Suprapubic skin (tissue), 4 donors: Measurements from ENCODE around the gene CAPZB. TPM values are rescaled to one million over a fixed set of nuclear protein-coding genes. Genes with fewer than 3 reads are reported as not detected.

Source experiments
- DNase-seq, 2 donors: peaks; one replicate each; pipeline ENCODE4 v3.0.0-alpha.2; 2019; ENCODE audit warnings: low spot score in 2 of 2
- H3K27ac ChIP-seq: fragments of 200-600 bp; sonication (generic); one replicate; pipeline ENCODE4 v1.5.1; 2019
- H3K27me3 ChIP-seq: fragments of 200-600 bp; sonication (generic); one replicate; pipeline ENCODE4 v1.5.1; 2019
- H3K36me3 ChIP-seq: fragments of 200-600 bp; sonication (generic); one replicate; pipeline ENCODE4 v1.5.1; 2019
- H3K4me1 ChIP-seq: fragments of 200-600 bp; sonication (generic); one replicate; pipeline ENCODE4 v1.5.1; 2019
- H3K4me3 ChIP-seq: fragments of 200-600 bp; sonication (generic); one replicate; pipeline ENCODE4 v1.5.1; 2019; ENCODE audit warnings: mild to moderate bottlenecking
- H3K9me3 ChIP-seq: fragments of 200-600 bp; sonication (generic); one replicate; pipeline ENCODE4 v1.5.1; 2019
- CTCF ChIP-seq, 2 donors: fragments of 200-600 bp in 1 of 2; fragments of 450-650 bp in 1 of 2; sonication (generic) in 1 of 2; IDR thresholded peaks; one replicate each; pipeline ENCODE4 v1.5.1; 2016 to 2019; ENCODE audit warnings: antibody characterized with exemption in 2 of 2, mild to moderate bottlenecking in 1 of 2, moderate library complexity in 1 of 2
- EP300 ChIP-seq: sonication (generic); formaldehyde crosslinking; IDR thresholded peaks from one replicate; pipeline ENCODE4 v1.6.1; 2017; ENCODE audit warnings: antibody characterized with exemption
- POLR2A ChIP-seq, 2 donors: fragments of 450-650 bp; IDR thresholded peaks; one replicate each; pipeline ENCODE4 v1.6.1; 2017; ENCODE audit warnings: antibody characterized with exemption in 2 of 2, mild to moderate bottlenecking in 2 of 2, moderate library complexity in 2 of 2
- POLR2AphosphoS5 ChIP-seq, 3 donors: sonication (generic); formaldehyde crosslinking; IDR thresholded peaks; one replicate each; pipeline ENCODE4 v1.6.1; 2017; ENCODE audit warnings: antibody characterized with exemption in 3 of 3
- WGBS: methylation state at CpG from one replicate; pipeline ENCODE4 v1.1.5; 2018; 5-methylcytosine and 5-hydroxymethylcytosine counted together
- total RNA-seq, 4 donors: library from RNA; depleted of rRNA; stranded (reverse); fragments of >200 nt; gene quantifications; one replicate each; pipeline ENCODE4 v1.1.0, GENCODE V29; 2016

The CAPZB gene
- total RNA-seq, 4 donors from 2014 or later = 101 to 130 (median 126) TPM

DNA sequence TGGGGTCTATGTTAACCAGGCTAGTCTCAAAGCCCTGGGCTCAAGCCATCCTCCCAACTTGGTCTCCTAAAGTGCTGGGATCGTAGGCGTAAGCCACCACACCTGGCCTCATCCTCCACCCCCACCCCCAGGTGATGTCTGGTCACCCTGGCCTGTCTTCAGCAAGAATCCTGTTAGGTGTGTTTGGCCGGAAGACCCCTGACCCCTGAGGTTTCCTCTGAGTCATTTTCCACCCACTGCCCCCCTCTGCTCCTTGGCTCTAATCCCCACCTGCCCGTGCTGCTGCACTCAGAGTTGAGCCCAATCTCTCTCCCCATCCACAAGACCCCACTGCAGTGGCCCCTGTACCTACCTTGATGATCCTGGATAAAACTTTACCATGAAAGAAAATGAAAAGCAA lies 148.1 kb downstream of the CAPZB start:
- 86% methylated on average over 4 of the region's 4 CpGs for WGBS
- H3K4me1 ChIP-seq = peaks cover 16% of the 10 kb centered on the region
- peaks cover 29% of the 10 kb centered on the region for H3K36me3 ChIP-seq
- TF ChIP-seq CTCF (IDR thresholded peaks at IDR 0.05) (no peak), EP300 (no peak), POLR2A (IDR thresholded peaks at IDR 0.05) (no peak), POLR2AphosphoS5 (IDR thresholded peaks at IDR 0.05) (no peak)
- H3K4me3 ChIP-seq = no peak overlapping the region
- H3K27me3 ChIP-seq = no peaks in the 10 kb centered on the region
- no peak overlapping the region for H3K27ac ChIP-seq
- DNase-seq = no peak
- H3K9me3 ChIP-seq = no peaks in the 10 kb centered on the region

DNA sequence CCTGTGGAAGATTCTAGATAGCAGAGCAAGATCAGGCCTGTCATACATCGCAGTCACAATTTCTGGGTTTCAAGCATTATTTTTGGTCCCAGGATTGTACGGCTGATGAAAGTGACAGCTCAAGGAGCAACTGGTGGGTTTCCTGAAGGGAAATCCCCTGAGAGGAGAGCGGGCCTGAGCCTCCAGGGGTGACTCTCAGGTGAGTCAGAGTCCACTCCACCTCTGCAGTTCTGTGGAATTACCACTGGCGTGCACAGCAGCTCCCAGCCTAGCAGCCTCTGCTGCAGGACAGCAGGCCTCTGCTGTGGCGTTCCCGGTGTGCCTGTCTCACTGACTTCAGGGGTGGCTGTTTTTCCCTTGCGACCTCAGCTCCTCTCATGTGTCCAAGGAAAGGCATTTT lies 148.8 kb downstream of the CAPZB start:
- Histone ChIP-seq H3K9me3 (no peaks in the 10 kb centered on the region), H3K27me3 (no peaks in the 10 kb centered on the region), H3K36me3 (peaks cover 28% of the 10 kb centered on the region), H3K4me3 (no peak overlapping the region), H3K4me1 (peaks cover 9% of the 10 kb centered on the region), H3K27ac (no peak overlapping the region)
- DNase-seq = no peak
- no peak for TF ChIP-seq POLR2A (IDR thresholded peaks at IDR 0.05)
- no peak for TF ChIP-seq EP300
- TF ChIP-seq POLR2AphosphoS5 (IDR thresholded peaks at IDR 0.05) = no peak
- TF ChIP-seq CTCF (IDR thresholded peaks at IDR 0.05) = no peak
- 85% methylated on average over 7 of the region's 7 CpGs for WGBS

- peaks cover 12% of the 10 kb centered on the region for H3K36me3 ChIP-seq
- no peaks in the 10 kb centered on the region for H3K27me3 ChIP-seq
- no peaks in the 10 kb centered on the region for H3K9me3 ChIP-seq
- WGBS = 79% methylated on average over 9 of the region's 9 CpGs
- H3K4me1 ChIP-seq = peaks cover 3% of the 10 kb centered on the region
- H3K4me3 ChIP-seq = no peak overlapping the region
- no peak for TF ChIP-seq POLR2A (IDR thresholded peaks at IDR 0.05)
- TF ChIP-seq EP300 = no peak
- no peak for TF ChIP-seq CTCF (IDR thresholded peaks at IDR 0.05)
- TF ChIP-seq POLR2AphosphoS5 (IDR thresholded peaks at IDR 0.05) = no peak
- no peak for DNase-seq
- no peak overlapping the region for H3K27ac ChIP-seq
These were observed 151.6 kb downstream of the CAPZB start for GRCh38 chr1:19333587-19334354.

DNA sequence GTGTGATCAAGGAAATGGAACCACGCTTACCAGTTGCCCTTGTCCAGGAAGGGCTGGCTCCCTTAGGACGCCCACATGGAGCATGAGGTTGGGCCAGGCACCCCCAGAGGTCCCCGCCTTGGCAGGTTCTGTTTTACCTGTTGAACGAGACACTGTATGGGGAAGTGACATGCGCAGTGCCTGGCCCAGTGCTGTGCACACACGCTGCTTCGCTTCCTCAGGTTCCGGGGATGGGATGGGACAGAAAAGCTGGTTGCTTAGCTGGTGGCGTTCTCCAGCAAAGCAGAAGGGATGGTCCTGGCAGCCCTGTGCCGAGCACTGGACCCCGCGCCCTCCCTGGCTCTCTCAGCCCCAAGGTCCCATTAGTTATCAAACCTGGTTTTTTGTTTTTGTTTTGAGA lies 152.5 kb downstream of the CAPZB start:
- TF ChIP-seq POLR2AphosphoS5 (IDR thresholded peaks at IDR 0.05) (no peak), EP300 (no peak), POLR2A (IDR thresholded peaks at IDR 0.05) (no peak), CTCF (IDR thresholded peaks at IDR 0.05) (no peak)
- Histone ChIP-seq H3K27me3 (no peaks in the 10 kb centered on the region), H3K36me3 (peaks cover 13% of the 10 kb centered on the region), H3K27ac (no peak overlapping the region), H3K4me1 (no peaks in the 10 kb centered on the region), H3K4me3 (no peak overlapping the region), H3K9me3 (no peaks in the 10 kb centered on the region)
- 89% methylated on average over 10 of the region's 12 CpGs for WGBS
- DNase-seq = no peak

- TF ChIP-seq POLR2AphosphoS5 (IDR thresholded peaks at IDR 0.05) (no peak), POLR2A (IDR thresholded peaks at IDR 0.05) (no peak), EP300 (no peak), CTCF (IDR thresholded peaks at IDR 0.05) (no peak)
- no peaks in the 10 kb centered on the region for H3K9me3 ChIP-seq
- DNase-seq = no peak
- H3K27ac ChIP-seq = no peak overlapping the region
- peaks cover 25% of the 10 kb centered on the region for H3K36me3 ChIP-seq
- H3K4me1 ChIP-seq = no peaks in the 10 kb centered on the region
- WGBS = 75% methylated on average over 8 of the region's 13 CpGs
- no peaks in the 10 kb centered on the region for H3K27me3 ChIP-seq
- no peak overlapping the region for H3K4me3 ChIP-seq
These were observed 154.0 kb downstream of the CAPZB start for GRCh38 chr1:19331262-19331878.
